ENCODE data around the gene FAM114A2.
A peak's percentile ranks its signal among the peaks of the same experiment; 100 is the strongest.
"Not testable (repeated sequence)": the region's sequence is repeated elsewhere in the genome, so short reads cannot be mapped to it uniquely, and the experiment has no call there.

FAM114A2 gene

GRCh38 chr5:154038707-154039457 is at the start of gene FAM114A2, which contains the start of gene MFAP3:
FAM114A2 (minus strand) TSS chr5:154038910; CDS start chr5:154034953, 3,957 bp downstream.
MFAP3 (plus strand) TSS chr5:154038967; CDS start chr5:154049723, 10,756 bp downstream.
- peak; percentile 90 for DNase-seq

DNA sequence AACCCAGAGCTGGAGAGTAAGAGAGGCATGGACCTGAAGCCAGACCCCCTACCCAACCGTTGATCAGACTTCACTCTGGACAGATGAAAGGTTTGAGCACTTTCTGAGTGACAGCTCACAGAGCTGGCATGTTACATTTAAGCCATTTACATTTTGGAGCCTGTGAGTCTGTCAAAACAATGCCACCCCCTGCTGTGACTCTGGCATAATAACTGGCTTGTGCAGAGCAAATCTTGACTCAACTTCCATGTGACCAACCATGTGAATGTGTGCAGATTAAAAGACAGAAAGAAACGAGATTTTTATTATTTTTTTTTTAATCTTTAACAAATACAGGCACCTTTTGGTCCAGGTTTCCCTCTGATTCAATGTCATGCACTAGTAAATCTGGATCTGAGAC is 48.5 kb upstream of the FAM114A2 start:
- DNase-seq = no peak

DNA sequence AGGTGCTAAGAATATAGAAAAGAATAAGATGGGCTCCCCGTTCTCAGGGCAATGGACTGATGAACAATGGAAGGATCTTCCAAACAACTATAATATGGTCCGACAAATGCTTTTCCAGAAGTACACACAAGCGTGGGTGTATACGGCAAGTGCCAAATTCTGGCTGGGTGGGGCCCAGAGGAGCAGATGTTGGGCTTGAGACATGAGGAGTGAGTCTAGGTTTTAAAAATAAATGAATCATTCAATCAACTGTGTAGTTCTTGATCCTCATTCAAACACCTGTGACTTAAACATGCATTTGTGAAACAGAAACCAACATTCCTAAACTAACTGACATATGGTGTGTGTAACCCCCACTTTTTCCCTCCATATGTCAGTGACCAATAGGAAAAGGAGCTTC is 47.9 kb upstream of the FAM114A2 start:
- no peak for DNase-seq

DNA sequence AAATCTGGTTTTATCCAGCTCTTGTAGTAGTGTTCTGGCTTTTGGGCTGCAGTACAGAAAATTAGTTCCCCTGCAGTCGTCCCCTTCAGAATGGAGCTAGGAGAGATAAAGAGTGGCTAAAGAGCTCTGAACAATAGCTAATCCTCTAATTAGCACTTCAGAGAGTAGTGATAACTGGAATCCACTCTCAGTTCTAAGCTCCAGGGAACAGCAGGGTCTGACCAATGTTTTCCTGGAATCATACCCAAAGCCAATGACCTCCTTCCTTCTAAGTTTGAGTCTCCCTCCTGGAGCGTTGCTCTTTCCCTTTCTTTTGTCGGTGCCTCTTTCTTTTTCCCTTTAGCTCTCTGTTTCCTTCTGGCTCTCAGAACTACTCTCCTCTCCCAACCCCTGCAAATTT is 47.4 kb upstream of the FAM114A2 start:
- no peak for DNase-seq

DNA sequence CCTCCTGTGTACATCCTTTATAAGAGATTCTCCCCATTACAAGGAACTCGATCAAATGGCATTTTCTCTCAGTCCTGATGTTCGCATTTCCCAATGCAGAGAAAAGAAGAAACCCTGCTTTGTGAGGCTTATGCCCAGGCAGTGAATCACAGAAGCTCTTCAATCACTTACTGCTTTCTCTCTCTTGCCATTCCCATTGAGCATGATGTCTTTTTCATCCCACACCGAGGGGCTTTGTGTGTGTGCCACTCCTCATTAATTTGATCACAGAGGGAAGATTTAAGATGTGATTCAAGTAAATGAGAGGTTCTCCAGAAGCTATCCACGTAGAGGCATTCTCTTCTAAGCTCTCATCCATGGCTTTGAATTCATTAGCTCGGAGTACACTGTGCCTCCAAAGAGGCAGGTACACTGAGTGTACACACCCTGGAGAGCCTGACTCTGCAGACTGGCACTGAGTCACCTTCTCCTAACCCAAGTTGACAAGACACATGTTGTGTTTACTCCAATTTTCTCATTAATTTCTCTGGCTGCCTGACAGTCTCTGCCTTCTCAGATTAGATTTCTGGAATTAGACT is 45.4 kb upstream of the FAM114A2 start:
- DNase-seq = no peak

DNA sequence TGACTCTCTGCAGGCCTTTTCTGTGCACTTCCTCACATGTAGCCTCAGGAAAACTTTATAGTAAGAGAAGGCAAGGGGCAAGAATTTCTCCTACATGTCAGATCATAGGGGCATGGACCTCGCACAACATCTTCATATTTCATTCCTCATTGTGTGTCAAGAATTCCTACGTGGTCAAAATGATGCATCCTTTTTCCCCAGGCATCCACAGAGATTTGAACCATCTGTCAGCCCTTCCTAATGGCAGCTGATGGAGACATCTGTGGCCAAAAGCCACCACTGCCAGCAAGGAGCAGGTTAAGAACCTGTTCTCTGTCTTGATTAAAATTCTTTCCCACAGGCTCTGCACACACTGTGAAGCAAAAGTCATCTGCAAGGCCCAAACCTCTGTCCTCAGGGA is 42.5 kb upstream of the FAM114A2 start:
- no peak for DNase-seq

DNA sequence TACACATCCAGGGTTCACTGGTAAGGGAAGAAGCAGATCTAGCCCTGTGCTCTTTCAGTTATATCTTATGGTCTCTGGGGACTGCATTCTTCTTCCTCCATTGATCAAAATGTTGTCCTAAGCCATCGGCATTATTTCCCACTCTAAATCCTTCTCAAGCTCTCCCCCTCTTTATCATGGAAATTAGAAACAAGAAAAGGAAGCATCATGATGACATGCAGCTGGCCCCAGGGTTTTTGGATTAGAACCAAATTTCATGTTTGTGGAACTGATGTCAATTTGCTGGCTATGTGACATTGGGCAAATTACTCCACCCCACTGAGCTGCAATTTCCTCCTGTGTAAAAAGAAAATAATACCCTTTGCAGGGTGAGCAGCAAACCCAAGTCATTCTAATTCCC is 39.6 kb upstream of the FAM114A2 start:
- DNase-seq = peak; percentile 3

DNA sequence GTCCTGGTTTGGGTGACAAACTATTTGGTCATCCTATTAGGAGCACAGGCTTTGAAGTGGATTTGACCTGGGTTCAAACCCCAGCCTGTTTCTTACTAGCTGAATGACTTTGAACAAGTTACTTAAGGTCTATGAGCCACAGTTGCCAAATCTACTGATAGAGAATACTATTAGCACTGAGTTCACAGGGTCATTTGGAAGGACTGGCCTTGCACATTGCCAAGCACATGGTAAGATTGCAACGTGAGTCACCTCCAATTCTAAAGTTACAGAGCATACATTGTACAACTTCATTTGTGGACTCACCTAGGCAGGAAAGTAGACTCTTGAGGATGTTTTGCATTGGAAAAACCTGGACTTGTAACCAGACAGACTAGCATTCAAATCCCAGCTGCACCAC is 39.0 kb upstream of the FAM114A2 start:
- no peak for DNase-seq

GRCh38 chr5:154076240-154076922 is 37.7 kb upstream of the FAM114A2 start:
- no peak for DNase-seq

GRCh38 chr5:154072414-154073171 is 33.9 kb upstream of the FAM114A2 start:
- peak; percentile 85 for DNase-seq

GRCh38 chr5:154071799-154072413 is 33.2 kb upstream of the FAM114A2 start:
- DNase-seq = no peak

DNA sequence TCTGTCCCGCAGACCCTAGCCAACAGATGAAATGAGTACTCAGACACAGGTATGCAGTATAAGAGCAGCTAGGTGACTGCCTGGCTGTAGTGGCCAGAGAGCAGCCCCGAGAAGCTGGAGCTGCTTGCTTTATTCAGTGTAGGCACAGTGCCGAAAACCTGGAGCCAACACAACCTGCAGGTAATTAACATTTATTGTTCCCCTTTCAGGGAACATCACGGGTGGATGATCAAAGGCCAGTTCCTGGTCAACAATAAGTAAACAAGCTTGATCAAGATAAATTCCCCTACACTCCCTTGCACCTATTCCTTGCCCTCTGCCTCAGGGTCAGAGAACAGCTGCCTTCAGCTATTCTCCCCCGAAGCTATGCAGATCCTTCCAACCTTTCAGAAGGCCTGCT is 31.1 kb upstream of the FAM114A2 start:
- DNase-seq = not testable (repeated sequence)

DNA sequence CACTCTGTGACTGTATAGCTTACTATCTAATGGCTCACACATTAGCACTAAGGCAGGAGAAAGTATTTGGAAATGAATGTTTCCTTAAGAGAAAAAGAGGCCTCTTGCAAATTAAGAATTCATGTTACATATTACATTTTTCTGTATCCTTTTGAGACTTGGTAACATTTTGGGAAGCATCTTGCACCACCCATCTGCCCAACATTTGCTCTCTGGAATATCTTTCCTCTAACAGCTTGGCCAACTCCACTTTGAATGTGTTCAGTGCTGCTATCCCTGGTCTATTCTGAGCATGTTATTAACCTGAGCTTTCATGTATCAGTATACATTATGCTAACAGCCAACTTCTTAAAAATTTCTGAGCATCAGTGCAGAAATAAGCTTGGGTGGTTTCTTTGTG is 27.3 kb upstream of the FAM114A2 start:
- DNase-seq = no peak

DNA sequence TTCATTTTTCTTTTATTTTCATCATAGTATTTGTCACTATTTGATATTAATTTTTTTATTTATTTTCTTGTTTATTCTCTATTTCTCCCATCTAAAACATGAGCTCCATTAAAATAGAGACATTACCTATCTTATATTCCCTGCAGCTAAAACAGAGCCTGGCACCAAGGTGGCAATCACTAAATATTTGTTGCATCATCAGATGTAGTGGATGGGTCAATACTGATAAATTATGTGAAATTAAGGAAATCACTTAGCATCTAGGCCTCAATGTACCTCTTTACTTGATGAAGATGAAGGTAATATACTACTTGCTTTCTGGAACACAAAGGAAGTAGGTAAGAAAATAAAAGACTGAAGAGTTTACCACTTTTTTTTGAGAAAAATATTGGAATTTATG is 24.7 kb upstream of the FAM114A2 start:
- DNase-seq = no peak

DNA sequence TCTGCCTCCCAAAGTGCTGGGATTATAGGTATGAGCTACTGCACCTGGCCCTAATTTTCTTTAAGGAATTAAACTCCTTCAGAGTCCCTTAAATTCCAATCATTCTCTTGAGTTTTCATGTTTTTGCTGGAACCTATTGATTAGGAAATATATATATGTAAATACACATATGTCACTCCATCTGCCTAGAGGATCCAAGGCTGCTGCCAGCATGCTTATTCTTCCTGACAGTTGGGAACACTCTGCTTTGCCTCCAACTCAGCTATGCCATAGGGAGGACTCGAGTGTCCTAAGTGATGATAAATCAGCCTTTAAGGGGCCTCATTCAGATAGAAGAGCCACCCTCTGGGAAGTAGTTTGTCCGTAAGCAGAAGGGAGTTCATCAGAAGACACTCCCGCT is 21.9 kb upstream of the FAM114A2 start:
- no peak for DNase-seq

GRCh38 chr5:154059583-154059982 is 20.9 kb upstream of the FAM114A2 start:
- no peak for DNase-seq

DNA sequence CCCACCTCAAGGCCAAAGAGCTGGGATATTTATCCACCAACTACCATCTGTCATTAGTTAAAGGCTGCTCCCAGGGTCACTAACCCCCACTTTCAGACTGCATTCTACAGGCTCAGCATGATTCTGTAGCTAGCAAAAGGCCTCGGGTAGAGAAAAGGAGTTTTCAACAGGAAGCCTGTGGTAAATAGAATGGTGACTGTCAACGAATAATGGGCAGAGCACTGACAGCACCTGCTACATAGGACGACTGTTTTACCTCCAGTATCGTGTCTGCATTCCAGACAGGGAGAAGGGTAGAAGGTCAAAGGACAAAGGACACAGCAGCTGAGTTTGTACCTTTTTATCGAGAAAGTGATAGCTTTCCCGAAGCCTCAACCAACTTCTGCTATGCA is 20.3 kb upstream of the FAM114A2 start:
- DNase-seq = no peak

DNA sequence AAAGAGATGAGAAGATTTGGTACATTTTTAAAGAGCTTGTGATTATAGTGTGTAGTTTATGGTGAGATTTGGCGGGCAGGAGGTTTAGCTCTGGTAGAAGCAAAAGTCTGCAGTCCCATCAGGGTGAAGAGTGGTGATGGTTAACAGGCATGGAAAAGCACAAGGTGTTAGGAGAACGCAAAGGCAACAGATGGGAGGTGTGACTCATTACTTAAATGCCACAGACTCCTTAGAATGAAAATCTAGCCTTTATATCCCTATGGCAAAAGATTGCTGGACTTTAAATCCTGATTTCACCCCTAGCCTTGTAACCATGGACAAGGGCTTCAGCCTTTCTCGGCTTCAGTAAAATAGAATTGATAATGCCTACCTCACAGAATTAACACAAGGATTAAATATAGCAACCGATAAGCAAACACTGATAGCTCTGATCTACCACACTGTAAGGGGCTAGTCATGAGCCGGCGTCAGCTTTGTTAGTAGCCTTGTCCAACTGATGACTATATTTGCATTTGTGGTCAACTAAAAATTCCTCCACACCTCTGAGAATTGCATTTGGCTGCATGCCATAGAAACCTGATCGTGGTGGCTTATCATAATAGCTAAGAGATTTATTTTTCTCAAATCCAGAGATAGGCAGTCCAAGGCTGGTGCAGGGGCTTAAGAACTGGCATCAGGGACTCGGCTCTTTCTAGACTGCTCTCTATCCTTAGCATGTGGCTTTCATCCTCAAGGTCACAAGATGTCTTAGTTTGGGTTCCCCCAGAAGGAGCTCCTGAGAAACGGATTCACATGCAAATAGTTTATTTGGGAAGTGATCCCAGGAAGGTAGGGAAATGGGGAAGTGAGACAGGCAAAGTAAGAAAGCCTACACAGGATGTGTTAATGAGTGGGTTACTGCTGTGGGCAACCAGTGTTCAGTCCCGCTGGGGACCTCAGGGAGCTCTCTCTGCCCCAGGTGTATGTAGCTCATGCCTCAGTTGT is 19.6 kb upstream of the FAM114A2 start:
- peak; percentile 13 for DNase-seq

DNA sequence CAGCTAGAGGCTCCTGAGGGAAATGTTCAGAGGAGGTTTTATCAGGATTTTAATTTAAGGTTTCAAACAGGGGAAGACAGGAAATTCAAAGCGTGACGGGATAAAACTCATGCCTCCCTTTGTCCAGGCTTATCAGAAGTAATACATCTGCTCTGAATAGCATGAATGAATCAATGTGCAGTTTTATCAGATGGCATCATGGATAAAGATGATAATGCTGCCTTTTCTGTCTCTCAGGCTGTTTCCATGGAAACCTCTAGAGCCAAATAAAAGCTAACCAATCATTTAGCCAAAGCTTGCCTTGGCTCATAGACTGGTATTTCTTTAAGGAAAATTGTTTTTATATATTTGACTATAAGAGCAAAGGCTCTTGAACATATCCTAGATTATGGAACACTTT is 16.5 kb upstream of the FAM114A2 start:
- DNase-seq = no peak

DNA sequence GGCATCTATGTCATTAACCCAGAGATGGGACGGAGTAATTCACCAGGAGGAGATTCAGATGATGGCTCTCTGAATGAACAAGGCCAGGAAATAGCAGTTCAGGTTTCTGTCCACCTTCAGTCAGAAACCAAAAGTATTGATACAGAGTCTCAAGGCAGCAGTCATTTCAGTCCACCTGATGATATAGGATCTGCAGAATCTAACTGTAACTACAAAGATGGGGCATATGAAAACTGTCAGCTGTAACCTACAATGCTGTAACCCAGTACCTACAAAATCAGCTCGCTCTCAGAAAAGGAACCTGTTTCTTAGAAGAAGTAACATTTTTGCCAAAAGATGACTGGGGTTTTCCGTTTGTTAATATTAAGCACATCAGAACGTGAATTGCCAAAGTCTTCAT is 14.8 kb upstream of the FAM114A2 start:
- no peak for DNase-seq

DNA sequence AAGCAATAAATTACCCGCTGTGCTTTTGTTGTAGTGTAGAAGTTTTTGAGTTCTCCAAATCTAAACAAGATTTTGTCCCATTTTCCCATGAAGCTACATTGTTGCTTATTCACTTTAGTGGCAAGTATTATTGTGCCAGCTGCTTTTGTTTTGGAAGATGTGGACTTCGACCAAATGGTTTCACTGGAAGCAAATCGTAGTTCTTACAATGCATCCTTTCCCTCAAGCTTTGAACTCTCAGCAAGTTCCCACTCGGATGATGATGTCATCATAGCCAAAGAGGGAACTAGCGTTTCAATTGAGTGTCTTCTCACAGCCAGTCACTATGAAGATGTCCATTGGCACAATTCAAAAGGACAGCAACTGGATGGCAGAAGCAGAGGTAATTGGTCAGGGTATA is 10.9 kb upstream of the FAM114A2 start:
- DNase-seq = peak; percentile 64

DNA sequence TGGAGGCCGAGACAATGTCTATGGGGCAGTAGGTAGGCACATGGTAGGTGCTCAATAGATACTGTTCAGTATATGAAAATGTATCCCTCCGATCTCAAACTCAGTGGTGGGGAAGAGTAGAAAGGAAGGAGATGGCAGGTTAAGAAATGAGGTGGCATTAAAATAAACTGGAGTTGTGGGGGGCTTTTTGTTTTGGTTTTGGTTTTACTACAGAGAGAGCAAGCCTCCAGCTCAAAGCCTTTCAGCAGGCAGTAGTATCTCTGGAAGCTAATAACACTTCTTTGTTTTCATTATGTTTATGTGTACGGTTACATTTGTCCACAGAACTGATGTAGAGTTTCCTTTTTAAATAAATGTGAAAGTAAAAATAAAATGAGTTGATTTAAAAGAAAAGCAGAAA is 8.6 kb upstream of the FAM114A2 start:
- no peak for DNase-seq
